Ovary (tissue), 9 donors: ENCODE measurements around the gene OSBPL5. TPM values are rescaled to one million over a fixed set of nuclear protein-coding genes. Genes with fewer than 3 reads are reported as not detected.

ENCODE experiments used
- DNase-seq, 5 donors: peaks; one replicate each; pipeline ENCODE4 v3.0.0-alpha.2; 2019 to 2020
- H3K27ac ChIP-seq, 2 donors: fragments of 200-600 bp; one replicate each; pipeline versions ENCODE4 v1.5.1 to v1.8.0; 2019 to 2022
- H3K27me3 ChIP-seq: fragments of 200-600 bp; one replicate; pipeline ENCODE4 v1.8.0; 2022
- H3K36me3 ChIP-seq: fragments of 200-600 bp; sonication (generic); one replicate; pipeline ENCODE4 v1.5.1; 2019
- H3K4me1 ChIP-seq: one replicate; pipeline ENCODE4 v1.8.1; 2013; ENCODE audit warnings: mild to moderate bottlenecking, moderate library complexity; ENCODE audit not compliant: insufficient read depth
- H3K4me3 ChIP-seq: fragments of 200-600 bp; sonication (generic); one replicate; pipeline ENCODE4 v1.5.1; 2017
- H3K9me3 ChIP-seq, 2 donors: fragments of 200-600 bp in 1 of 2; sonication (generic) in 1 of 2; one replicate each; pipeline versions ENCODE4 v1.5.1 to v1.8.1; 2013 to 2019; ENCODE audit warnings: mild to moderate bottlenecking in 1 of 2, moderate library complexity in 1 of 2
- EP300 ChIP-seq: sonication (generic); formaldehyde crosslinking; IDR thresholded peaks from one replicate; pipeline ENCODE4 v1.6.1; 2017; ENCODE audit warnings: antibody characterized with exemption
- POLR2A ChIP-seq: fragments of 450-650 bp; IDR thresholded peaks from one replicate; pipeline ENCODE4 v1.6.1; 2017; ENCODE audit warnings: antibody characterized with exemption, mild to moderate bottlenecking, moderate library complexity
- WGBS, 3 donors: extraction: QIAGEN DNeasy Blood & Tissue Kit in 1 of 3; methylation state at CpG; one replicate each; pipeline versions ENCODE4 v1.1.5 to v1.1.7; 2013 to 2017; 5-methylcytosine and 5-hydroxymethylcytosine counted together
- intact Hi-C, 4 donors: fragments of 100-400 bp; cut with DNase I; formaldehyde crosslinking; loops; one replicate each; pipeline versions ENCODE4 v1.11.0 to v1.15.1; 2022 to 2023
- polyA plus RNA-seq, 2 donors: library from polyadenylated mRNA; stranded (reverse); fragments of 200-250 nt in 1 of 2; fragments of 350-450 nt in 1 of 2; fragmentation: Illumina TruSeq in 1 of 2; extraction: RNeasy Lipid Tissue Mini Kit (QIAGEN cat#74804) in 1 of 2; gene quantifications; one replicate each; pipeline ENCODE4 v1.2.3, GENCODE V29; 2013 to 2014
- total RNA-seq, 7 donors: library from RNA; depleted of rRNA in 2 of 7; stranded (reverse); fragments of >200 nt in 2 of 7; fragmentation: NEBNext Ultra II Directional in 3 of 7; extraction: Animal tissue kit (Norgen Biotek cat#: 25700) in 3 of 7; gene quantifications; one replicate each; pipeline versions ENCODE4 v1.1.0 to v1.2.4, GENCODE V29; 2016 to 2023
- TF ChIP-seq, protein P1 (sequence below), 3 donors: fragments of 450-650 bp in 2 of 3; fragments of 200-600 bp in 1 of 3; IDR thresholded peaks; one replicate each; pipeline versions ENCODE4 v1.5.1 to v1.8.0; 2016 to 2022; ENCODE audit warnings: antibody characterized with exemption in 3 of 3, mild to moderate bottlenecking in 1 of 3
- donor health status: DM: no; HTN: no; CAD: no; lungs with moderate emphysema.
- donor health status: DM: no; HTN: no; CAD: no.
- donor health status: Bipolar disorder and iron deficiency.
- donor health status: DM: yes; HTN: yes; CAD: no.
- donor health status: DM: no; HTN: no; CAD: no.
- donor health status: DM: yes; HTN: yes; CAD: no.

Gene OSBPL5
- total and polyA plus RNA-seq, 9 donors, result 3.0 to 41.0 (median 23.3) TPM

DNA sequence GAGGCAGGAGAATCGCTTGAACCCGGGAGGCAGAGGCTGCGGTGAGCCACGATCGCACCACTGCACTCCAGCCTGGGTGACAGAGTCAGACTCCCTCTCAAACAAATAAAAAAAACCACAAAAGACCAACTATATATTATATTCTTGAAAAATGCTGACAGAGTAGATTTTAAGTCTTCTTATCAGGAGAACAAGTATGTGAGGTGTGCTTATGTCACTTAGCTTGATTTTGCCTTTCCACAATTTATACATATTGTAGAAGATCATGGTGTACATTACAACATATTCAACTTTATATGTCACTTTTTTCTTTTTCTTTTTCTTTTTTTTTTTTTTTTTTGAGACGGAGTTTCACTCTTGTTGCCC lies 83.7 kb downstream of the OSBPL5 start:
- DNase-seq, result no peak
- Histone ChIP-seq H3K4me1 (no peaks in the 10 kb centered on the region), H3K36me3 (no peaks in the 10 kb centered on the region), H3K4me3 (no peak overlapping the region), H3K27ac (no peak overlapping the region), H3K9me3 (no peaks in the 10 kb centered on the region), H3K27me3 (no peaks in the 10 kb centered on the region)
- TF ChIP-seq POLR2A (no peak), EP300 (no peak)
- TF ChIP-seq, protein P1, sequence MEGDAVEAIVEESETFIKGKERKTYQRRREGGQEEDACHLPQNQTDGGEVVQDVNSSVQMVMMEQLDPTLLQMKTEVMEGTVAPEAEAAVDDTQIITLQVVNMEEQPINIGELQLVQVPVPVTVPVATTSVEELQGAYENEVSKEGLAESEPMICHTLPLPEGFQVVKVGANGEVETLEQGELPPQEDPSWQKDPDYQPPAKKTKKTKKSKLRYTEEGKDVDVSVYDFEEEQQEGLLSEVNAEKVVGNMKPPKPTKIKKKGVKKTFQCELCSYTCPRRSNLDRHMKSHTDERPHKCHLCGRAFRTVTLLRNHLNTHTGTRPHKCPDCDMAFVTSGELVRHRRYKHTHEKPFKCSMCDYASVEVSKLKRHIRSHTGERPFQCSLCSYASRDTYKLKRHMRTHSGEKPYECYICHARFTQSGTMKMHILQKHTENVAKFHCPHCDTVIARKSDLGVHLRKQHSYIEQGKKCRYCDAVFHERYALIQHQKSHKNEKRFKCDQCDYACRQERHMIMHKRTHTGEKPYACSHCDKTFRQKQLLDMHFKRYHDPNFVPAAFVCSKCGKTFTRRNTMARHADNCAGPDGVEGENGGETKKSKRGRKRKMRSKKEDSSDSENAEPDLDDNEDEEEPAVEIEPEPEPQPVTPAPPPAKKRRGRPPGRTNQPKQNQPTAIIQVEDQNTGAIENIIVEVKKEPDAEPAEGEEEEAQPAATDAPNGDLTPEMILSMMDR (IDR thresholded peaks at IDR 0.05), result no peak
- 76 to 85% (median 78%) methylated on average over 6 of the region's 6 CpGs for WGBS, 3 donors
- intact Hi-C loops, result no loop called here

DNA sequence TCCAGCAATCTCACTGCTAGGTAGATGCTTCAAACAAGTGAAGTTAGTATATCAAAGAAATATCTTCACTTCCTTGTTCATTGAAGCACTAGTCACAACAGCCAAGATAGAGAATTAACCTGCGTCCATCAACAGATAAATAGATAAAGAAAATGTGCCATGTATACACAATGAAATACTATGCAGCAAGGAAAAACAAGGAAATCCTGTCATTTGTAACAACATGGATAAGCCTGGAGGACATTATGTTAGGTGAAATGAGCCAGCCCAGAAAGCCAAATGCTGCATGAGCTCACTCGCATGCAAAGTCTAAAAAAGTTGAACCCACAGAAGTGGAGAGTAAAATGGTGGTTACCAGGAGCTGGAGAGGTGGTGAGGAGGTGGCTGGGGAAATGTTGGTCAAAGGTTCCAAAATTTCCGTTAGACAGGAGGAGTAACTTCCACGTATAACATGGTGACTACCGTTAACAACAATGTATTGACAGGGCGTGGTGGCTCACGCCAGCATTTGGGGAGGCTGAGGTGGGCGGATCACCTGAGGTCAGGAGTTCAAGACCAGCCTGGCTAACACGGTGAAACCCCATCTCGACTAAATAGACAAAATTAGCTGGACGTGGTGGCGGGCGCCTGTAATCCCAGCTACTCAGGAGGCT lies 84.3 kb downstream of the OSBPL5 start:
- Histone ChIP-seq H3K27me3 (no peaks in the 10 kb centered on the region), H3K36me3 (no peaks in the 10 kb centered on the region), H3K4me1 (no peaks in the 10 kb centered on the region), H3K4me3 (no peak overlapping the region), H3K27ac (no peak overlapping the region), H3K9me3 (no peaks in the 10 kb centered on the region)
- intact Hi-C loops, result no loop called here
- no peak for DNase-seq
- TF ChIP-seq POLR2A, result no peak
- TF ChIP-seq, protein P1 (IDR thresholded peaks at IDR 0.05), result no peak
- TF ChIP-seq EP300, result no peak
- 76 to 83% (median 83%) methylated on average over 13 of the region's 13 CpGs for WGBS, 3 donors

DNA sequence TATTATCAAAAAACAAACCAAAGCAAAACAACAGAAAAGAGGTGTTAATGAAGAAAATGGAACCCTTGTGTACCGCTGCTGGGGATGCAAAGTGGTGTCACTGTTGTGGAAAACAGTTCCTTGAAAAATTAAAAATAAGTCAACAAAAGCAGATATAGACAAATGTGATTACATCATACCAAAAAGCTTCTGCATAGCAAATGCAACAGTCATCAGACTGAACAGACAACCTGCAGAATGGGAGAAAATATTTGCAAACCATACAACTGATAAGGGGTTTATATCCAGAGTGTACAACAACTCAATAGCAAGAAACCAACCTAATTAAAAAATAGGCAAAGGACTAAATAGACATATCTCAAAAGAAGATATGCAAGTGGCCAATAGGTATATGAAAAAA lies 85.0 kb downstream of the OSBPL5 start:
- Histone ChIP-seq H3K4me1 (no peaks in the 10 kb centered on the region), H3K36me3 (no peaks in the 10 kb centered on the region), H3K27ac (no peak overlapping the region), H3K9me3 (no peaks in the 10 kb centered on the region), H3K4me3 (no peak overlapping the region), H3K27me3 (no peaks in the 10 kb centered on the region)
- DNase-seq, result no peak
- TF ChIP-seq, protein P1 (IDR thresholded peaks at IDR 0.05), result no peak
- TF ChIP-seq POLR2A (no peak), EP300 (no peak)
- intact Hi-C loops, result no loop called here
- 66 to 76% (median 70%) methylated on average over 1 of the region's 1 CpG for WGBS, 3 donors

DNA sequence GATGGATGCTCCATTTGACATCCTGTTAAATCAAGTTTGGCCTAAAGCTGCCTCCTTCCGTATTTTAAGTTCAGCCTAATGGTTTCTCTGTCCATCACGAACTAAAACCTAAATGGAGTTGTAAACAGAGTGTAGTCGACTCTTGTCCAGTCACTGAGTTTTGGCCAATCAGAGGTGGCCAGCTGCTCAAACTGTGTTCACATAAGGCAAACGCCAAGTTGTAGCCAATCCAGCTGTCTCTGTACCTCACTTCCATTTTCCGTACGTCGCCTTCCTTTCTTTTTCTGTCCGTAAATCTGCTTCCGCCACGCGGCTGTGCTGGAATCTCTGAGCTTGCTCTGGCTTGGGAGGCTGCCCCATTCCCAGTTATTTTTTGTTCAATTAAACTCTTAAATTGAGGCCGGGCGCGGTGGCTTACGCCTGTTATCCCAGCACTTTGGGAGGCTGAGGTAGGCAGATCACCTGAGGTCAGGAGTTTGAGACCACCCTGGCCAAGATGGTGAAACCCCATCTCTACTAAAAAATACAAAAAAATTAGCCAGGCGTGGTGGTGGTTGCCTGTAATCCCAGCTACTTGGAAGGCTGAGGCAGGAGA lies 87.2 kb downstream of the OSBPL5 start:
- DNase-seq, result no peak

More for the DNA sequence above, 87.2 kb downstream of the OSBPL5 start:
- Histone ChIP-seq H3K4me1 (no peaks in the 10 kb centered on the region), H3K27ac (no peak overlapping the region), H3K36me3 (no peaks in the 10 kb centered on the region), H3K27me3 (no peaks in the 10 kb centered on the region), H3K4me3 (no peak overlapping the region), H3K9me3 (no peaks in the 10 kb centered on the region)
- intact Hi-C loops, result no loop called here
- TF ChIP-seq, protein P1 (IDR thresholded peaks at IDR 0.05), result no peak
- TF ChIP-seq POLR2A, result no peak
- no peak for TF ChIP-seq EP300
- 76 to 81% (median 77%) methylated on average over 16 of the region's 16 CpGs for WGBS, 3 donors
